Activated CD4-positive, alpha-beta T cell treated with anti-CD3 and anti-CD28 coated beads for 24 hours (primary cell): ENCODE measurements around the gene ACOT6.
"Not testable (repeated sequence)": the region's sequence is repeated elsewhere in the genome, so short reads cannot be mapped to it uniquely, and the experiment has no call there.

Experiments
- DNase-seq, 2 donors: peaks; one replicate each; pipeline ENCODE4 v3.0.0-alpha.2; 2020; ENCODE audit warnings: low read depth in 2 of 2

ACOT6 gene

DNA sequence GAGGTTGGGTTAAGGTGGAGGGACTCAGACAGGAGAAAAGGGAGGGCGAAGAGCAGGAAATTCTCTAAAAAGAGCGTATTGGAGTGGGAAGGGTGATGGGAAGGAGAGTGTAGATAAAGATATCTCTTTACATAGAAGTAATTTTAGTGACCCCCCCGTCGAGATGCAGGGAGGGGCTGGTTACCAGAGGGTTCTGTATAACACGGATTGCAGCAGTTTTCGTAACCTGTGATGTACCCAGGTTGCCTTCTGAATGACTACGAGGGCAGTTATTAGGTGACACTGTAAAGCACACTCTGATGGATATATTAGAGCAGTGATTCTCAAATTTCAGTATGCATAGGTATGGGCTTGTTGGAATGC, 32.9 kb downstream of the ACOT6 start:
- no peak for DNase-seq

DNA sequence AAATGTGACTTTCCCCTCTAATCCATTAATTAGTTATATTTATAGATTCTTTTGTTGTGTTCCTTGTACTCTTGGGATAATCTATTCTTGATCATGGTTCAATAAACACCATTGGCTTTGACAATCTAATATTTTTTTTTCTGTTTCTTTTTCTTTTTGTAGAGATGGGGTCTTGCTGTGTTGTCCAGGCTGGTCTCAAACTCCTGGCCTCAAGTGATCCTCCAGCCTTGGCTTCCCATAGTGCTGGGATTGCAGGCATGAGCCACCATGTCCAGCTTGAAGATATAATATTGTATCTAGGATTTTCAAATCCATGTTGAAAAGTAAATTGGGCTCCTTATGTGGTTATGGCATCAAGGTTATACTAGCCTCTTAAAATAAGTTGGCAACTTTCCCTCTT, 38.7 kb downstream of the ACOT6 start:
- no peak for DNase-seq

DNA sequence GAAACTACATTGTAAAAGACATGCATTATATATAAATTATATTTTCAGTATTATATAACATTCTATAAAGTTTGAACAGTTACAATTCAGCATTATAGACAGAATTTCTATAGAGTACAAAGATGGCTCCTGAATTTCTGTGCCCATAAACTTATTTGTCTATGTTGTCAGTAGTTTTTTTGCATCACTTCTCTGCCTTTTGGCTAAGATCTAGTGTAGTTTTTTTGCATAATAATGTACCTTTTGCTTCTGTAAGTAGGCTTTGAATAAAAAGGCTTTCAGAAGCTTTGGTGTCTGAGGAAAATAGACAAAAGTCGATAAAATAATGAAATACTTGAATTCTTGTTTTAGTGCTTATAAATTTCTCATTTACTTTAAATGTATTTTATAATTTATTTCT, 43.5 kb downstream of the ACOT6 start:
- no peak for DNase-seq

DNA sequence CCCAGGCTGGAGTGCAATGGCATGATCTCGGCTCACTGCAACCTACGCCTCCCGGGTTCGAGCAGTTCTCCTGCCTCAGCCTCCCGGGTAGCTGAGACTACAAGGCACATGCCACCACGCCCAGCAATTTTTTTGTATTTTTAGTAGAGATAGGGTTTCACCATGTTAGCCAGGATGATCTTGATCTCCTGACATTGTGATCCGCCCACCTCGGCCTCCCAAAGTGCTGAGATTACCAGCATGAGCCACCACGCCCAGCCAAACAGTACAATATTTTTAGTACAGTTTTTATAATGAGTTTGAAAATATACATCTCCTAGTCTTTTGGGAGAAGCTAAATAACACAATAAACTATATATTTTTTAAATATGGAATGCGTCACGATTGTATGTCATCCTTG, 46.9 kb downstream of the ACOT6 start:
- DNase-seq: not testable (repeated sequence)

DNA sequence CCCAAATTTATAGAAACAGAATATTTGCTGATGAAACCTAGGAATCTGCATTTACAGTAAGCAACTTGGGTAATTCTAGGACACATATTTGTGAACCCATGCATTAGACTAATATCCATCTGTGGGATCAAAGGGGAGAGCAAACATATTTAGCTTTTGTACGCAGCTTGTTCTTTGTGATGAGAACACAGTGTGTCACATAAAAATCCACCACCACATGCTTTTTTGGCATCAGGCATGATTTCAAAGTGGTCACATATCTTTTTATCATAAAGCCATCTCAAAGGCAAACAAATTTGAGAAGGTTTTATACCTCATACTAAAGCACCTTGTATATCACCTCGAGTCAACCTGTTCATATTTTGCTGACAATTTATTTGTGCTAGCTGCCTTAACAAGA, 48.2 kb downstream of the ACOT6 start:
- DNase-seq: no peak

DNA sequence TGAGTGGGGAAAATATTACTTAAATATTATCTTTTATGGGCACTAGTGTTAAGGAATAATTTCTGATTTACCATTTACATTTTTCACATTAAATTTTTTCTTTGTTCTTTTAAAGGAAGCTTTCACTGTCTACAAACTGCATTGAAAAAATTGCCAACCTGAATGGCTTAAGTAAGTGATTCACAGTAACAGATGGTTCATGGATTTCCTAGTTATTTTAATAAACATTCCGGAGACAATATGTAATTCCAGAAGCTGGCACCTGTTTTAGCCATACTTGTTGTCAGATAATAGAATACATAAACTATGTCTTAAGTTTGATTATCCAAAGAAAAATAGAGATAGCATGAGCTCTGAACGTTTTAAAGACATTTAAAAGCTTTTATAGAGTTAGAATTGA, 49.6 kb downstream of the ACOT6 start:
- DNase-seq: no peak

DNA sequence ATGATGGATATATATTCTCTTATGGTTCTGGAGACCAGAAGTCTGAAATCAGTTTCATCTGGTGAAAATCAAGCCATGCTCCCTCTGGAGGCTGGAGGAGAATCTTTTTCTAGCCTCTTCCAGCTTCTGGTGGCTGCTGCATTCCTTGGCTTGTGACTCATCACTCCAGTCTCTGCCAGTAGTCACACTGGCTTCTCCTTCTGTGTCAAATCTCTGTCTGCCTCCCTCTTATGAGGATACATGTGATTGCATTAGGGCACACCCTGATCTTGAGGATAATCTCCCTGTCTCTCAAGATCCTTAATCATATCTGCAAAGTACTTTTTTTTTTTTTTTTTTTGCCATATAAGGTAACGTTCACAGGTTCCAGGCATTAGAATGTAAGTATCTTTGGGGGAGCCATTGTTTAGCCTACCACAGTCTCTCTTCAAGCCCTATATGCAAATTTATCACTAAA, 50.2 kb downstream of the ACOT6 start:
- no peak for DNase-seq

DNA sequence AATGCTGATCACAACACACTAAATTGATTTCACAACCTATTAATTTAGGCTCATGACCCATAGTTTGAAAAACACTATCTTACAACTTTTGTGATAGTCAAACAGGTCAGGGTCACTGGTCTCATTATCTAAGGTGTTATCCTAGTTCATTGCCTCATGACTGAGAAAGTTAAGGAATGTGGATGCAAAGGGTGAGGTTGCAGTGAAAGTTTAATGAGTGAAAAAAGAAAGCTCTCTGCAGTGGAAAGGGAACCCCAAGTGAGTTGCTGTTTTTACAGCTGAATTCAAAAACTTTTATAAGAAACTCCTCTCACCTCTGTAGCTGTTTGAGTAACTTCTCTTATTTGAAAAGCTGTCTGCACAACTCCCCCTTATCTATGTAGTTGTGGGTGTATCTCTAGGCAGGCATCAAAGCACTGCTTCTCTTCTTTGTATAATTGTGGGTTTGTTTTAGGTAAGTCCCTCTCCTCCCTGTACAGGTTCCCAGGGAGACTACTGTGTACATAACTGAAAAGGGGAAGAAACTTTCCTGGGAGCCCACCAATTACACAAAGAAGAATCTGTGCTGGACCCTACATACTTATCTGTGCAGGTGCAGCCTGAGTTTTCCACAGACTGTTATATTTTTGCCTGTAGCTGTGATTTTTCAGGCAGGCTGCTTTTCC, 51.4 kb downstream of the ACOT6 start:
- no peak for DNase-seq

DNA sequence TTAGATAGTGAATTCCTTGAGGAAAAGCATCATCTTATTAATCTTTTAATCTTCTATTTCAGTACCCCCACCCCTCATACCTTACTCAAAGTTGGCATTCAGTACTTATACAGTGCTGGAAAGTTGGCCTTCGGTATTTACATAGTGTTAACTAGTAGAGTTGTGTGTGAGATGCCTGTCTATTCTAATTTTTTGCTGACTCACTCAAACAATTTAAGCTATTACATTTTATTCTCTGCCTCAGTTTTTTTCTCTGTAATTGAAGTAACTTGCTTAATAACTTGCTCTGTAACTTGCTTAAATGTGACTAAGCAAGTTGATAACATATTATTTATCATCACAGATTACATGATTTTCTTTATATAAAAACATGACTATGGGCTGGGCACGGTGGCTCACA, 52.8 kb downstream of the ACOT6 start:
- DNase-seq: no peak

DNA sequence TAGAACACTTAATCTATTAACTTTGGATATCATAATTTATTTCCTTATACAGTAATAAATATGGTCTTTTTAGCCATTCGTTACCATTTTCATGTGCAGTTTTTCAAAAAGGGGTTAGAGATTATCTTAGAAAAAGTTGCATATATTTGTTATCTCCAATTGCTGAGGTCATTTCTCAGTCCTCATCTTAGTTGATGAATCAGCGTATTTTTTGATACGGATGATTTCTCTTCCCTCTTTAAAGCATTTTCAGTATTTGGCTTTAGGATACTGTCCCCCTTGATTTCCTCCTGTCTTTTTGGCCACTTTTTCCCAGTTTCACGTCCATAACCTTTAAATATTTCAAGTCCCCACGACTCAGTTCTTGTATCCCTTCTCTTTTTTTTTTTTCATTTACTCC, 54.3 kb downstream of the ACOT6 start:
- DNase-seq: no peak

DNA sequence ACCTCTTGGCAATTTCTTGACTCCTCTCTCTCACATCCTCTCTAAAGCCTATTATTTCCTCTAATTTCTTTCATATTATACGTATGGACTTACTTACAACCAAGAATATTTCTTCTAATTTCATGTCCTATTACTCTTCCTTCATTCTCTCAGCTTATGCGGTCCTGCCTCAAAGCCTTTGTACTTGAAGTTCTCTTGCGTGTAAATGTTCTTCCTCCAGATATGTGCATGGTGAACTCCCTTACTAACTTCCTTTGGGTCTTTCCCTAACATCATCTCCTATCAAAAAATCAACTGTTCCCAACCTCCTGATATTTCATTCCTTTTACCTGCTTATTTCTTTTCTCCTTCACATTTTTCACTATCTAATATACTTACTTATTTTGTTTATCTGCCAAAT, 55.5 kb downstream of the ACOT6 start:
- no peak for DNase-seq
